HepG2 (cell line): ENCODE measurements around the gene RGS19. TPM values are rescaled to one million over a fixed set of nuclear protein-coding genes. Genes with fewer than 3 reads are reported as not detected.
A peak's percentile ranks its signal among the peaks of the same experiment; 100 is the strongest.

Experiments used
- ARID2 ChIP-seq: sonication (generic); formaldehyde crosslinking; IDR thresholded peaks from 2 replicates; pipeline ENCODE4 v1.8.1; 2022; ENCODE audit warnings: mild to moderate bottlenecking, missing genetic modification reagents, borderline replicate concordance
- HDAC1 ChIP-seq: sonication (generic); formaldehyde crosslinking; IDR thresholded peaks from 2 replicates; pipeline ENCODE4 v1.5.1; 2020; ENCODE audit warnings: mild to moderate bottlenecking, missing genetic modification reagents
- HNF4G ChIP-seq, 2 experiments: sonication (generic) in 1 of 2; formaldehyde crosslinking in 1 of 2; IDR thresholded peaks; 2 replicates each; pipeline versions ENCODE4 v1.4.0 to v1.6.1; 2011 to 2020; ENCODE audit warnings: borderline replicate concordance in 2 of 2, low read depth in 2 of 2, mild to moderate bottlenecking in 2 of 2, low read length in 1 of 2, missing genetic modification reagents in 1 of 2, moderate library complexity in 1 of 2
- MAFF ChIP-seq: IDR thresholded peaks from 2 replicates; pipeline ENCODE4 v1.6.1; 2011; ENCODE audit warnings: low read depth, low read length, improper control_type of control experiment
- TFAP4 ChIP-seq: sonication (generic); IDR thresholded peaks from 2 replicates; pipeline ENCODE4 v1.6.1; 2016; ENCODE audit warnings: low read depth, borderline replicate concordance
- ZNF234 ChIP-seq: sonication (generic); formaldehyde crosslinking; conservative IDR thresholded peaks from 2 replicates; pipeline ENCODE4 v1.5.1; 2020; ENCODE audit warnings: mild to moderate bottlenecking, missing genetic modification reagents
- ZNF263 ChIP-seq: sonication (generic); formaldehyde crosslinking; IDR thresholded peaks from 2 replicates; pipeline ENCODE4 v1.4.0; 2020; ENCODE audit warnings: missing genetic modification reagents
- ZNF510 ChIP-seq: sonication (generic); formaldehyde crosslinking; IDR thresholded peaks from 2 replicates; pipeline ENCODE4 v1.4.0; 2020; ENCODE audit warnings: low read depth, mild to moderate bottlenecking, missing genetic modification reagents
- ZNF772 ChIP-seq: sonication (generic); formaldehyde crosslinking; IDR thresholded peaks from 2 replicates; pipeline ENCODE4 v1.5.0; 2020; ENCODE audit warnings: mild to moderate bottlenecking, missing genetic modification reagents
- polyA plus RNA-seq, 8 experiments: library from polyadenylated mRNA; depleted of rRNA in 3 of 8; stranded (reverse) in 7 of 8; unstranded in 1 of 8; fragments of >200 nt; fragmentation: Illumina TruSeq in 4 of 8; extraction: Trizol in 4 of 8; gene quantifications; 2 replicates each; pipeline versions ENCODE4 v1.2.1 to v1.2.3, GENCODE V29; 2011 to 2016; ENCODE audit warnings: low read depth in 4 of 8, missing spikeins in 1 of 8, mixed read lengths in 1 of 8; ENCODE audit not compliant: insufficient read depth in 1 of 8
- total RNA-seq, 5 experiments: library from RNA; depleted of rRNA; stranded (reverse); fragments of >200 nt; fragmentation: Illumina TruSeq; extraction: Trizol; gene quantifications; 2 replicates each; pipeline ENCODE4 v1.2.3, GENCODE V29; 2016; ENCODE audit warnings: low read depth in 1 of 5
- TF ChIP-seq, protein P1 (sequence below), 2 experiments: sonication (generic) in 1 of 2; formaldehyde crosslinking in 1 of 2; IDR thresholded peaks; 2 replicates each; pipeline versions ENCODE4 v1.4.0 to v1.6.1; 2016 to 2020; ENCODE audit warnings: borderline replicate concordance in 1 of 2, low read depth in 1 of 2, mild to moderate bottlenecking in 1 of 2, missing genetic modification reagents in 1 of 2
- TF ChIP-seq, protein P2 (sequence below): sonication (generic); formaldehyde crosslinking; conservative IDR thresholded peaks from 2 replicates; pipeline ENCODE4 v1.8.1; 2023; ENCODE audit warnings: missing genetic modification reagents
- TF ChIP-seq, protein P3 (sequence below): sonication (generic); formaldehyde crosslinking; IDR thresholded peaks from 2 replicates; pipeline ENCODE4 v1.4.0; 2020; ENCODE audit warnings: mild to moderate bottlenecking, missing genetic modification reagents

Gene RGS19
- total and polyA plus RNA-seq, 2 of the 13 experiments (the other 11 are each of a cell fraction or from before 2014, with no cell fraction given): 10.7 to 11.9 TPM

DNA sequence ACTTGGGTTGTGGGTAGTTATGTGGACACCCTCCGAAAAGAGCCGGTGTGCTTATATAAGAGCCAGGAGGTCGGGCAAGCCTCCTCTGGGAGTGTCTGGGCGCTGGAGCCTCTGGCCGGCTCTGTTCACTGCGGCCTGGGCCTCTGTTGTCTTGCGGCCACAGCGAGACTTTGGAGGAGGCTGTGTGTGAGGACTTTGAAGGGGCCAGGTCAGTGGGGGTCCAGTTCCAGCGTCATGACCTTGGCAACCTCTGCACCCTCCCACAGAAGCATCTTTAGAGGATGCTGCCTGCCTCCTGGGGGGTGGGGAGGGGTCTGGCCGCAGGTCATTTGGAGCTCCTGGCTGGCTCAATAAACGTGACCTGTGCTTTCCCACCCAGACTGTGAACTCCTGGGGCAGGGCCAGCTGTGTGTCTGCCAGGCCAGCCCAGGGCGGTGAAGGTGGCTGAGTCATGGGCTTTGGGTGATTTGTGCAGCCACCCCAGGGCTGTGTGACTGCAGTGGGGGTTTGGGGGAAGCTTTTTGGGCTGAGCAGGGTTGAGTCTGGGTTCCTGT is 15.1 kb downstream of the RGS19 start (continued):
- TF ChIP-seq, protein P1, sequence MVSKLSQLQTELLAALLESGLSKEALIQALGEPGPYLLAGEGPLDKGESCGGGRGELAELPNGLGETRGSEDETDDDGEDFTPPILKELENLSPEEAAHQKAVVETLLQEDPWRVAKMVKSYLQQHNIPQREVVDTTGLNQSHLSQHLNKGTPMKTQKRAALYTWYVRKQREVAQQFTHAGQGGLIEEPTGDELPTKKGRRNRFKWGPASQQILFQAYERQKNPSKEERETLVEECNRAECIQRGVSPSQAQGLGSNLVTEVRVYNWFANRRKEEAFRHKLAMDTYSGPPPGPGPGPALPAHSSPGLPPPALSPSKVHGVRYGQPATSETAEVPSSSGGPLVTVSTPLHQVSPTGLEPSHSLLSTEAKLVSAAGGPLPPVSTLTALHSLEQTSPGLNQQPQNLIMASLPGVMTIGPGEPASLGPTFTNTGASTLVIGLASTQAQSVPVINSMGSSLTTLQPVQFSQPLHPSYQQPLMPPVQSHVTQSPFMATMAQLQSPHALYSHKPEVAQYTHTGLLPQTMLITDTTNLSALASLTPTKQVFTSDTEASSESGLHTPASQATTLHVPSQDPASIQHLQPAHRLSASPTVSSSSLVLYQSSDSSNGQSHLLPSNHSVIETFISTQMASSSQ (IDR thresholded peaks at IDR 0.05; ENCODE audit: low read depth): no peak
- TF ChIP-seq, protein P1 (CRISPR knock-in tag; IDR thresholded peaks at IDR 0.05; ENCODE audit: borderline replicate concordance): peak; percentile 66
- 0 out of 2 replicates have a peak, but pooled peaks have one; percentile 53 for TF ChIP-seq ARID2 (CRISPR knock-in tag)
- TF ChIP-seq, protein P2, sequence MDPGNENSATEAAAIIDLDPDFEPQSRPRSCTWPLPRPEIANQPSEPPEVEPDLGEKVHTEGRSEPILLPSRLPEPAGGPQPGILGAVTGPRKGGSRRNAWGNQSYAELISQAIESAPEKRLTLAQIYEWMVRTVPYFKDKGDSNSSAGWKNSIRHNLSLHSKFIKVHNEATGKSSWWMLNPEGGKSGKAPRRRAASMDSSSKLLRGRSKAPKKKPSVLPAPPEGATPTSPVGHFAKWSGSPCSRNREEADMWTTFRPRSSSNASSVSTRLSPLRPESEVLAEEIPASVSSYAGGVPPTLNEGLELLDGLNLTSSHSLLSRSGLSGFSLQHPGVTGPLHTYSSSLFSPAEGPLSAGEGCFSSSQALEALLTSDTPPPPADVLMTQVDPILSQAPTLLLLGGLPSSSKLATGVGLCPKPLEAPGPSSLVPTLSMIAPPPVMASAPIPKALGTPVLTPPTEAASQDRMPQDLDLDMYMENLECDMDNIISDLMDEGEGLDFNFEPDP: 0 out of 2 replicates have a peak, but pooled peaks have one; percentile 5
- no peak for TF ChIP-seq MAFF
- TF ChIP-seq, protein P3, sequence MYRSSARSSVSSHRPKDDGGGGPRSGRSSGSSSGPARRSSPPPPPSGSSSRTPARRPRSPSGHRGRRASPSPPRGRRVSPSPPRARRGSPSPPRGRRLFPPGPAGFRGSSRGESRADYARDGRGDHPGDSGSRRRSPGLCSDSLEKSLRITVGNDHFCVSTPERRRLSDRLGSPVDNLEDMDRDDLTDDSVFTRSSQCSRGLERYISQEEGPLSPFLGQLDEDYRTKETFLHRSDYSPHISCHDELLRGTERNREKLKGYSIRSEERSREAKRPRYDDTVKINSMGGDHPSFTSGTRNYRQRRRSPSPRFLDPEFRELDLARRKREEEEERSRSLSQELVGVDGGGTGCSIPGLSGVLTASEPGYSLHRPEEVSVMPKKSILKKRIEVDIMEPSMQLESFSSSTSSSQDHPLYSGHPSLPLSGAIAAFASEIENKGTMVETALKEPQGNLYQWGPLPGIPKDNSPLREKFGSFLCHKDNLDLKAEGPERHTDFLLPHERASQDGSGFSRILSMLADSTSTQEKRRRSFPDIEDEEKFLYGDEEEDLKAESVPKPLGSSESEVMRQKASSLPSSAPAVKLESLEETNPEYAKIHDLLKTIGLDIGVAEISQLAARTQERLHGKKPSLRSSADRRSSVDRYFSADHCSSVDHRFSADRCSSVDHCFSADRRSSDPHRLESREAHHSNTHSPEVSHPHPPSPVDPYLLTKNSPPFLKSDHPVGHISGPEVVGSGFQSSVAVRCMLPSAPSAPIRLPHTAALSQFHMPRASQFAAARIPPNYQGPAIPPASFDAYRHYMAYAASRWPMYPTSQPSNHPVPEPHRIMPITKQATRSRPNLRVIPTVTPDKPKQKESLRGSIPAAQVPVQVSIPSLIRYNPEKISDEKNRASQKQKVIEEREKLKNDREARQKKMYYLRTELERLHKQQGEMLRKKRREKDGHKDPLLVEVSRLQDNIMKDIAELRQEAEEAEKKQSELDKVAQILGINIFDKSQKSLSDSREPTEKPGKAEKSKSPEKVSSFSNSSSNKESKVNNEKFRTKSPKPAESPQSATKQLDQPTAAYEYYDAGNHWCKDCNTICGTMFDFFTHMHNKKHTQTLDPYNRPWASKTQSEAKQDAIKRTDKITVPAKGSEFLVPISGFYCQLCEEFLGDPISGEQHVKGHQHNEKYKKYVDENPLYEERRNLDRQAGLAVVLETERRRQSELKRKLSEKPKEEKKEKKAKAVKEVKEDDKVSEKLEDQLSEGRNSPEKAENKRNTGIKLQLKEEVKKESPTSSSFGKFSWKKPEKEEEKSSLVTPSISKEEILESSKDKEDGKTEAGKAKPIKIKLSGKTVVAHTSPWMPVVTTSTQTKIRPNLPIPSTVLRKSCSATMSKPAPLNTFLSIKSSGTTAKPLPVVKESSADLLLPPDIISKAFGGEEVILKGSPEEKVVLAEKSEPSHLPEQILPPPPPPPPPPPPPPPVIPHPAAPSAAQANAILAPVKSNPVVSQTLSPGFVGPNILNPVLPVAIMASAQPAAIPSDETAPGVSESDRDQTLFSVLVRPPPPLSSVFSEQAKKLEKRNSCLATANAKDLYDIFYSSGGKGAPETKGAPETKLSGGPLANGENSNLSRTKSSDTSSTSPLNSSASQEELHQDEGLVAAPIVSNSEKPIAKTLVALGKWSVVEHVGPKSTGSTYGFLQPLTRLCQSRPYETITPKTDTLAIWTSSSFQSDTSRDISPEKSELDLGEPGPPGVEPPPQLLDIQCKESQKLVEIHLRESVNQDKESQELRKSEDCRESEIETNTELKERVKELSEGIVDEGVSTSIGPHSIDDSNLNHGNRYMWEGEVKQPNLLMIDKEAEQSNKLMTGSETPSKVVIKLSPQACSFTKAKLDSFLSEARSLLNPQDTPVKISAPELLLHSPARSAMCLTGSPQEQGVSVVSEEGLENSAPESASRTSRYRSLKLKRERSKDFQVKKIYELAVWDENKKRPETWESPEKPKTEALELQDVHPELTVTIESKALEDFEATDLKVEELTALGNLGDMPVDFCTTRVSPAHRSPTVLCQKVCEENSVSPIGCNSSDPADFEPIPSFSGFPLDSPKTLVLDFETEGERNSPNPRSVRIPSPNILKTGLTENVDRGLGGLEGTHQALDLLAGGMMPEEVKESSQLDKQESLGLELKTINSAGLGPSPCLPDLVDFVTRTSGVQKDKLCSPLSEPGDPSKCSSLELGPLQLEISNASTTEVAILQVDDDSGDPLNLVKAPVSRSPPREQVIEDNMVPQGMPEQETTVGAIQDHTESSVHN (CRISPR knock-in tag): 0 out of 2 replicates have a peak, but pooled peaks have one; percentile 31
- peak; percentile 54; the same call in 1 of the 2 replicates for TF ChIP-seq HDAC1 (CRISPR knock-in tag)
- TF ChIP-seq TFAP4: peak; percentile 56; the same call in 1 of the 2 replicates
- no peak for TF ChIP-seq ZNF234 (CRISPR knock-in tag)
- 0 out of 2 replicates have a peak, but pooled peaks have one; percentile 45 for TF ChIP-seq ZNF263 (CRISPR knock-in tag)
- TF ChIP-seq ZNF510: 0 out of 2 replicates have a peak, but pooled peaks have one; percentile 58
- 0 out of 2 replicates have a peak, but pooled peaks have one; percentile 17 for TF ChIP-seq ZNF772
- no peak; the same call in 1 of the 2 replicates for TF ChIP-seq HNF4G (IDR thresholded peaks at IDR 0.05; ENCODE audit: borderline replicate concordance, low read depth, low read length)
- 0 out of 2 replicates have a peak, but pooled peaks have one; percentile 40 for TF ChIP-seq HNF4G (CRISPR knock-in tag; IDR thresholded peaks at IDR 0.05; ENCODE audit: borderline replicate concordance, low read depth)
